ENCODE measurements around the gene PRUNE1.

- TF ChIP-seq CTCF (IDR thresholded peaks at IDR 0.05; ENCODE audit: low read length) (no peak), EZH2 (optimal IDR thresholded peaks at IDR 0.05; ENCODE audit: low read depth, low read length) (no peak)
These were observed 60.8 kb downstream of the PRUNE1 start for GRCh38 chr1:151069103-151069486.
